ENCODE measurements around the gene OCA2.

OCA2 gene

GRCh38 chr15:27985099-27985498, 114.0 kb downstream of the OCA2 start:
- Mint-ChIP-seq H3K4me3 (no peak overlapping the region), H3K4me1 (peaks cover 12% of the 10 kb centered on the region), H3K27me3 (ENCODE audit: low read depth, poor library complexity) (no peaks in the 10 kb centered on the region), H3K27ac (no peak overlapping the region), H3K36me3 (ENCODE audit: low read depth) (no peaks in the 10 kb centered on the region), H3K9me3 (peaks cover 5% of the 10 kb centered on the region)
- no peak for DNase-seq
- no peak for TF ChIP-seq CTCF (IDR thresholded peaks at IDR 0.05)

- Mint-ChIP-seq H3K27me3 (ENCODE audit: low read depth, poor library complexity) (no peaks in the 10 kb centered on the region), H3K9me3 (peaks cover 5% of the 10 kb centered on the region), H3K4me3 (no peak overlapping the region), H3K4me1 (peaks cover 8% of the 10 kb centered on the region), H3K27ac (no peak overlapping the region), H3K36me3 (ENCODE audit: low read depth) (no peaks in the 10 kb centered on the region)
- no peak for TF ChIP-seq CTCF (IDR thresholded peaks at IDR 0.05)
- no peak for DNase-seq
Measured at GRCh38 chr15:27983496-27983895, 115.6 kb downstream of the OCA2 start.

GRCh38 chr15:27977696-27978095, 121.4 kb downstream of the OCA2 start:
- no peak overlapping the region for H3K4me3 Mint-ChIP-seq
- no peak for TF ChIP-seq CTCF (IDR thresholded peaks at IDR 0.05)
- no peaks in the 10 kb centered on the region for H3K36me3 Mint-ChIP-seq (ENCODE audit: low read depth)
- H3K27me3 Mint-ChIP-seq (ENCODE audit: low read depth, poor library complexity), result no peaks in the 10 kb centered on the region
- no peak overlapping the region for H3K27ac Mint-ChIP-seq
- peaks cover 16% of the 10 kb centered on the region for H3K9me3 Mint-ChIP-seq
- DNase-seq, result no peak
- H3K4me1 Mint-ChIP-seq, result peaks cover 8% of the 10 kb centered on the region

- Mint-ChIP-seq H3K4me3 (no peak overlapping the region), H3K27ac (no peak overlapping the region), H3K4me1 (no peaks in the 10 kb centered on the region), H3K27me3 (ENCODE audit: low read depth, poor library complexity) (peaks cover 4% of the 10 kb centered on the region), H3K36me3 (ENCODE audit: low read depth) (no peaks in the 10 kb centered on the region), H3K9me3 (peaks cover 23% of the 10 kb centered on the region)
- no peak for TF ChIP-seq CTCF (IDR thresholded peaks at IDR 0.05)
- no peak for DNase-seq
Measured at GRCh38 chr15:27973886-27974285, 125.2 kb downstream of the OCA2 start.

DNA sequence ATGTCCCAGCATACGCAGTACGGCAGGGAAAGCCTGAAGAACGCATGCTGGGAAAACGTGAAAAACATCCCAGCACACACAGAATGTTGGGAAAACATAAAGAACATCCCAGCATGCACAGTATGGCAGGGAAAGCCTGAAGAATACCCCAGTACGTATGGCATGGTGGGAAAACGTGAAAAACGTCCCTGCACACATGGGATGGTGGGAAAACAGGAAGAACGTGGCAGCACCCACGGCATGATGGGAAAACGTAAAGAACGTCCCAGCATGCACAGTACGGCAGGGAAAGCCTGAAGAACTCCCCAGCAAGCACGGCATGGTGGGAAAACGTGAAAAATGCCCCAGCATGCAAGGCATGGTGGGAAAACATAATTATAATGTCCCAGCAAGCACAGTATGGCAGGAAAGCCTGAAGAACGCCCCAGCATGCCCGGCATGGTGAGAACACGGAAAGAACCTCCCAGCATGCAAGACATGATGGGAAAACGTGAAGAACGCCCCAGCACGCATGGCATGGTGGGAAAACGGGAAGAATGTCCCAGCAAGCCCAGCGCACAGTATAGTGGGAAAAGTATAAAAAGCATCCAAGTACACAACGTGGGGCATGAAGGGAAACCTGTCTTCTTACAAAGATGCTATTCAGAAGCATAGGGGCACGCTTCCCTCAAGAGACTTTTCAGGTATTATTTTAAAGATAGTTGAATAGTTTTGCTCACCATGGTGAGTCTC, 128.3 kb downstream of the OCA2 start:
- Mint-ChIP-seq H3K4me3 (no peak overlapping the region), H3K9me3 (peaks cover 27% of the 10 kb centered on the region), H3K36me3 (ENCODE audit: low read depth) (no peaks in the 10 kb centered on the region), H3K4me1 (no peaks in the 10 kb centered on the region), H3K27me3 (ENCODE audit: low read depth, poor library complexity) (peaks cover 4% of the 10 kb centered on the region), H3K27ac (no peak overlapping the region)
- DNase-seq, result no peak
- no peak for TF ChIP-seq CTCF (IDR thresholded peaks at IDR 0.05)

GRCh38 chr15:27967541-27967940, 131.6 kb downstream of the OCA2 start:
- no peaks in the 10 kb centered on the region for H3K36me3 Mint-ChIP-seq (ENCODE audit: low read depth)
- H3K27ac Mint-ChIP-seq, result no peak overlapping the region
- no peak for DNase-seq
- peaks cover 4% of the 10 kb centered on the region for H3K27me3 Mint-ChIP-seq (ENCODE audit: low read depth, poor library complexity)
- no peaks in the 10 kb centered on the region for H3K4me1 Mint-ChIP-seq
- no peak for TF ChIP-seq CTCF (IDR thresholded peaks at IDR 0.05)
- H3K9me3 Mint-ChIP-seq, result peaks cover 16% of the 10 kb centered on the region
- no peak overlapping the region for H3K4me3 Mint-ChIP-seq
